HTR-8/SVneo (cell line): Measurements from ENCODE around the gene OR2T3.
"Not testable (repeated sequence)": the region's sequence is repeated elsewhere in the genome, so short reads cannot be mapped to it uniquely, and the experiment has no call there.

Experiments used
- DNase-seq: peaks from one replicate; pipeline ENCODE4 v3.0.0; 2011; ENCODE audit warnings: low spot score, mixed read lengths; ENCODE audit not compliant: insufficient read length
- FAIRE-seq: peaks from 2 replicates; lab custom pipeline; 2011; peaks lifted over from hg19 to GRCh38; lab: Jason Lieb, UNC

Gene OR2T3, protein sequence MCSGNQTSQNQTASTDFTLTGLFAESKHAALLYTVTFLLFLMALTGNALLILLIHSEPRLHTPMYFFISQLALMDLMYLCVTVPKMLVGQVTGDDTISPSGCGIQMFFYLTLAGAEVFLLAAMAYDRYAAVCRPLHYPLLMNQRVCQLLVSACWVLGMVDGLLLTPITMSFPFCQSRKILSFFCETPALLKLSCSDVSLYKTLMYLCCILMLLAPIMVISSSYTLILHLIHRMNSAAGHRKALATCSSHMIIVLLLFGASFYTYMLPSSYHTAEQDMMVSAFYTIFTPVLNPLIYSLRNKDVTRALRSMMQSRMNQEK

DNA sequence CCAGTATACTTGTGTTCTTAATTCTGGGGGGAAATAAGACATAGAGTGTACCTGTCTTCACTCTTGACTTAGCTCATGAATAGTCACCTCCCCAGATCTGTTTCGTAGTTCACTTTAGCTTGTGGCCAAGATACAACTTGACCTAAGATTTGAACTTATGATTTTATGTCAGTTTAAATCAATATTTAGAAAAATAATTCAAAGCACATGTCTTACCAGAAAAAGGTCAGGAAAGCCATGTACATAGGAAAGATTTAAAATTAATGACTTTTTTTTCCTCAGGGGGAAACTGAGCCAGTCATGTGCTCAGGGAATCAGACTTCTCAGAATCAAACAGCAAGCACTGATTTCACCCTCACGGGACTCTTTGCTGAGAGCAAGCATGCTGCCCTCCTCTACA, at the start of gene OR2T3:
Gene OR2T3, plus strand, starts transcription at position 301 of the 400 bp plus-strand sequence. Its CDS starts 0 bp downstream, at position 301.
- DNase-seq, FAIRE-seq: not testable (repeated sequence)

DNA sequence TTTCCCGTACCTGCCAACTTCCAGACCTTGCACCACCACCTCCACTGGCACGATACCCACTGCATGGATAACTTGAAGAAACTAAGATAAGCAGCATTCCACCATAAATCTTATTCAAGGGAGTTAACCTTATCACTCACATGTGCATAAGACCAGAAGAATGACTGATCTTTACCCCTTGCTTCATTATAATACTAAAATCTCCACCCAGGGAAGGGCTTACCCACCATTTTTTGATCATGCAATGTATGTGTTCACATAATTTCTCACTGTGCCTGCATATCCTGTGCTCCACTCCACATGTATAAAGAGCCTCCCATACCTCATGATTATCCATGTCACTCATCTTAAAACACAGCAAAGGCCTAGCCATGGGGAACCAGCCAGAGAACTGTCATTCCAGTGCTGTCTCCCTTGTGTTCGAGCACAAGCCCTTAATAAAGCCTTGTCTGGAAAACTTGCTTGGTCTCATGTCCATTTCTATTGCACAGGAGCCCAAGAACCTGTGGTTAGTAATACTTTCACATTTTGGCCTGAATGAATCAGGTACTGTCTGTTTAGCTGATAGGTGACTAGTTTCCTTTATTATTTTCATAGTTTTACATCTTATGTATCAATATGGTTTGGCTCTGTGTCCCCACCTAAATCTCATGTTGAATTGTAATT, 45.5 kb upstream of the OR2T3 start:
- FAIRE-seq, DNase-seq: not testable (repeated sequence)

DNA sequence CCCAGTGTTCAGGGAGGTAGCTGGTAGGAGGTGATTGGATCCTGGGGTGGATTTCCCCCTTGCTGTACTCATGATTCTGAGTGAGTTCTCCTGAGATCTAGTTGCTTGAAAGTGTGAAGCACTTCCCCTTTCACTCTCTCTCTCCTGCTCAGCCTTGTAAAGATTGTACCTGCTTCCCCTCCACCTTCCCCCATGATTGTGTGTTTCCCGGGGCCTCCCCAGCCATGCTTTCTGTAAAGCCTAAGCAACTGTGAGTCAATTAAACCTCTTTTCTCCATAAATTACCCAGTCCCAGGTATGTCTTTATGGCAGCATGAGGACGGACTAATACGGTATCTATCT, 45.0 kb upstream of the OR2T3 start:
- FAIRE-seq, DNase-seq: not testable (repeated sequence)

DNA sequence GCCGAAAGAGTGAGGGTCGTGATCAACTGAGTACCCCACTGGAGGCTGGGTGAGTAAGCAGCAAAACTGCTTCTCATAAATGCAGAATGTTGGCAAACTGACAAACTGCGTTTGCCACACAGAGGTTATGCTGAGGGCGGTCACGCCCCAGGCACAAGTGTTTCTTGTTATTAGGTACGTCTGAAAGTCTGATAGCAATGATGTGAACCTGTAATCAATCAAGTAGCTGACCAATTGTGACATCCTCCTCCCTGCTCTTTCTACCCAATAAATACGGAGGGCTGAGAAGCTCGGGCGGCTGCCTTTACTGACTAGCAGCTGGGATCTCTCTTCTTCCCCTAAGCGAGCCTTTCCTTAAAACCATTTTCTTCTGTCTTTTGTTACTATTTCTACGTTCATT, 41.5 kb upstream of the OR2T3 start:
- not testable (repeated sequence) for DNase-seq
- peak; percentile 80 for FAIRE-seq

DNA sequence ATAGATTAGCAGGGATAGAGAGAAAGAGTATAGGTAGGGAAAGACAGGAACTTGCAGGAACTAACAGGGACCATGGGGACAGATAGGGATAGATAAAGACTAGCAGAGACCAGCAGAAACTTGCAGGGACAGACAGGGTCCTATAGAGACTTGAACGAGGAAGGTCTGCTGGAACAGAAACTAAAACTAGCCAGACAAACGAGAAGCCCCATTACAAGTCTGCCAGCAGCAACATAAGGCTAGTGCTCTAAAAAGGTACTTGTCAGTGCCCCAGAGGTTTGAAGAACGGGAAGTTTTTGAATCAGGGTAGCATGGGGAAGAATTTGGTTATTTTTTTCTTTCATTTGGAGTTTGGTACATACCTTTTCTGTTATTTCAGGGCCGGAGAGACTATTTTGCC, 41.0 kb upstream of the OR2T3 start:
- not testable (repeated sequence) for DNase-seq, FAIRE-seq

DNA sequence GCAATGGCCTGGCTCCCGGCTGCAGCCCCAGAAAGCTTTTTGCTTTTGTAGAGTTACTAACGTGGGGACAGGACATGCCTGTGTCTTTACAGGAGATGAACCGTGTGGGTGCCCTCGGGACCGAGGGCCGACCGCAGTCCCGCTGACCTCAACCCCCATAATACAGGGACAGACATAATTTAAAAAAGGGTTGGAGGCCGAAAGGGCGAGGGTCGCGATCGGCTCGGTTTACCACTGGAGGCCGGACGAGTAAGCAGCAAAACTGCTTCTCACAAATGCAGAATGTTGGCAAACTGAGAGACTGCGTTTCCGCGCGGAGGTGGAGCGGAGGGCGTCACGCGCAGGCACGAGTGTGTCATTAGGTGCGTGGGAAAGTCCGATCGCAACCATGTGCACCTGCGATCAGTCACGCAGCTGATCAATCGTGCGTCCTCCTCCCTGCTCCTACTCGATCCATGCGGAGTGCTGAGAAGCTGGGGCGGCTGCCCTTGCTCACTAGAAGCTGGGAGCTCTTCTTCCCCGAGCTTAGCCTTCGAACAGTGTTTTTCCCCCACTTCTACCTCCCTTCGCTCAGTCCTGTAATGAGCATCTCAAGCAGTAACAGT, 39.2 kb upstream of the OR2T3 start:
- not testable (repeated sequence) for FAIRE-seq, DNase-seq

DNA sequence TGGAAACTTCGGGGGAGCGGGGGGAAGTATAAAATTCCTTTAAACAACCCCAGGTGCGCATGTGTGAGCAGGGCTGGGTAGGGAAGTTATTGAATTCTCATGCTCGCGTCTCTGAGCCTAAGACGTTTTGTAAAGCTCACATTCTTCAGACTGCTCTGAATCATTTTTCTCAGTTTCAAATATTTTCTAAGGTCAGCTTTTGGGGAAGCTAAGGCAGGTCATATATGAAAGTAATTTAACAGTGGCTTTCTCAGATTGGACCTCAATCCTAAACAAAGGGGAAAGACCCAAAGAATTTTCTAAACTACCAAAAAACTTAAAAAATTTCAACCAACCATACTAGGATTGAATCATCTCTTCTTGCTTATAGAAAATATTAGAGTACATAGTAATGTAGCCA, 38.2 kb upstream of the OR2T3 start:
- not testable (repeated sequence) for DNase-seq, FAIRE-seq

DNA sequence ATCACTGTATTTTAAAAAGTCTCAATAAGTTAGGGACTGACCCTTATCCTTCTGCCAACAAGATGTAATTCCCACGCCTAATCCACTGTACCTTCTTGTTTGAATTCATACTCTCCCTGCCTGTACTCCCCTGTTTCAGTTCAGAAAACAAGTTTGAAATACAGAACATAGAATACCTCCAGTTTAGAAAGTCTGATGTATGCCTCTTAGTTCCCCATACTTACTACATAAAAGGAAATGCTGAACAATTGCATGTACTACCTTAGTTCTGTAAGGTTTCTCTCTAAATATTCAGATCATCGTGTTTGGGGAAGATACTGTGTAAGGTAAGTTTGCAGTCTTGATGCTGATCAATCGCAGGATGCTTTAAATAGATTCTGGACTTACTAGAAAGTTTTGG, 36.8 kb upstream of the OR2T3 start:
- FAIRE-seq, DNase-seq: not testable (repeated sequence)

DNA sequence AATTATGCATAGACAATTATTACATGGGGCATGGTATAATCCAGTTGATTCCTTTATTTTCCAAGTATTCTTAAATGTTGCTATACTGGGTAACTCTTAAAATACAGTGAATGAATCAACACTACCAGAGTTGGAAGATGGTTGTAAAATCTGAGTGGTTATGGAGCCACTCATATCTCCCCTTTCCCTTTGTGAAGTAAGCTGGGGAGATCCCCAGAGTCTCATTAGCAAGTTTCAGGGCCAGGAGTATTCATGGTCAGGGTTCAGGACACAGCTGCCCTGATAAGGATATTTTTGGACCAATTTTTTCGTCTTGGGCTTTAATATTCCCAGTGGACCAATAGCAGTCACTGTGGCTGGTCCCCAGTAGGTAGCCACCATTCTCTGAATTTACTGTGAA, 34.5 kb upstream of the OR2T3 start:
- DNase-seq, FAIRE-seq: not testable (repeated sequence)

DNA sequence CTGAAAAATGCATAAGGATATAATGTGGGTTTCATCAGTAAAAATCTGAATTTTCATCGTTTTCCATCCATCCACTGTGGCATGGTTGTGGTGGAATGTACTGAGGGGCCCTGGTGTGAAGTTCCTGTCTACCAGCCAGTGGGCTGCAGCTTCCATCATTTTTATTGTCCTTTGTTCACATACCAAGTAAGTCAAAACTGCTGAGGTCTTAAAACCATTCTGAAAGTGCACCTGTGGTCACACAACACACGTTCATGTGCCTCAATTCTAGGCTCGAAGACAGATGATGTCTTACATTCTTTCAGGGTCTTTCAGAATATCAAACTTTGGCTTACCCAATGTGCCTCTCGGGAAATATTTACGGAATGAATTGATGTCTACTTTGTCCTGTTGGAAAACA, 33.9 kb upstream of the OR2T3 start:
- DNase-seq, FAIRE-seq: not testable (repeated sequence)

DNA sequence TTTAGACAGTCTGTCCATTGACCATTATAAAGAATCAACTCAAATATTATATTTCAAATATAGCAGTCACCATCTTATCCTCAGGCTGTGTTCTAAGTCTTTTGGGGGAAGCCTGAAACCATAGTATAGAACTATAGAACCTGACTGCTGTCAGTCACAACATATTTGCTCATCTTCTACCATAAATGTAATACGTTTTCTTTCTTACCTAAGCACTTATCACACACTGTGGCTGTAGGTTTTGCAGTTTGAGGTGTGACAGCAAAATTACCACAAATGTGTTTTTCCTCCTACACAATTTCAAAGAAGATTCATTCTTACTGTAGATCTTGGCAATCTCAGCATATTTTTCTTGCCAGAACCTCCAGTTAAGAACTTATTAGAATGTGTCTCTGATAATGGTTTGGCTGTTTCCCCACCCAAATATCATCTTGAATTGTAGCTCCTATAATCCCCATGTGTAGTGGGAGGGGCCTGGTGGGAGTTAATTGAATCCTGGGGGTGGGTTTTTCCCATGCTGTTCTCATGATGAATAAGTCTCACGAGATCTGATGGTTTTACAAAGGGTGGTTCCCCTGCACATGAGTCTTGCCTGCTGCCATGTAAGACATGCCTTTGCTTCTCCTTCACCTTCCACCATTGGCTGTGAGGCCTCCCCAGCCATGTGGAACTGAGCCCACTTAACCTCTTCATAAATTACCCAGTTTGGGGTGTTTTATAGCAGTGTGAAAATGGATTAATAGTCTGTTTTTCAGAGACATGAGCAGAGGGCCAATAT, 30.5 kb upstream of the OR2T3 start:
- FAIRE-seq, DNase-seq: not testable (repeated sequence)

DNA sequence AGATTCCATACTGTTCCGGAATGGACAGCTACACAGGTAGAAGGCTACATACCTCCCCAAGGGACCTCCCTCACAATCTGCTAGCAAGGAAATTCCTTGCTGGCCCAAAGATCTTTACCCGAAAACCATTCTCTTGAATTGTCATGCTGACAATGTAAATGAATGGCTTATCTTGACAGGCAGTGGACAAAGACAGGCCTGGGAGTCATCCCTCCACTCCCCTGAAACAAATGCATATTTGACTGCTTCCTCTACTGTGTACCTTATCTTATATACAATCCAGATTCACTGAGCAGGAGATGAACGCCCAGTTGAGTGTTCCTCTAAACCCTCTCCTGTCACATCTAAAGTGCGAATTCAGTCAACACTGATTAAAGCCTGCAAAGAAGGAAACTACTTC, 28.5 kb upstream of the OR2T3 start:
- FAIRE-seq, DNase-seq: not testable (repeated sequence)

DNA sequence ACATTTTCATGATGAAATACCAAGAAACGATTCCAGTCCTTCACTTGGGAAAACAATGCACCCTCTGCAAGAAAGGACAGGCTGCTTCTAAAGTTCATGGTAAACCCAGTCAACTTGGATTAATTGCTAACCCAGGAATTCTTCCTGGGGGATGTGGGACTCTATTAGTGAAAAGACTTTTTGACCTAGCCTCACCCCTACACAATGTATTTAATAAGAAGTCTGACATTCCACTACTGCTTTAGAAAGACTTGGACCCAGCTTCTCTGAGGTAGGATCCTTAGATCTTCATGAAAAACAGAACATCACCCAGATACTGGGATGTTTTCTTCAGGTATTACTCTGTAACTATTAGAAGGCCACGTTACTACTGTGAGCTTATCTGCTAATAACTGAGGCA, 27.8 kb upstream of the OR2T3 start, which contains the start of gene OR2T2:
Gene OR2T2, plus strand, starts transcription at position 239 of the 400 bp plus-strand sequence. CDS start 7,161 bp downstream, outside the sequence.
- not testable (repeated sequence) for FAIRE-seq, DNase-seq

DNA sequence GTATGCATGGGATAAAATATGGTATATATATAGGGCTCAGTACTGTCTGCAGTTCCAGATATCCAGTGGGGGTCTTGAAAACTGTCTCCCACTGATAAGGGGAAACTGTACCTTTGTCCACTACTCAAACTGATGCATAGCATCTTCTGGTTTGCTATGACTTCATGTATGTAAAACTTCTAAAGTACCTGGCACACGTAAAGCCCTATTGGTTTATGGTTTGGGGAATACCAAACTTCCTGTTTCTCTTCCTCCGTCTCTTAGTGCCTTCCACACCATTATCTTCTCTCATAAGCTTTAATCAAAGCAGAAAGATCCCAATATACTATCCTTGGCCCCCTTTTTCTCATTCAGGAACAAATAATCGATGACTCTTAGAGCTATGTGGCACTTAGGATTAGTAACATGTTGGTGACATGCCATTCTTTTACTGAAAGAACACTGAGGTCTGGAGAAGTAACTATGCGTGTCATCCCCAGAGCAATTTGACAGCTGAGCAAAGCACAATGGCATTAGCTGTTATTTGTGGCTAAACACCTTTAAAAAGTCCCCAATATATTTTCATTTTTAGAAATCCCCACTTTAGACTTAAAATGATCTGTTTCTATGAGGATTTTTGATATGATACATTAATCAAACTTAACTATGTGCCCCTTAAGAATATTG, 24.6 kb upstream of the OR2T3 start:
- FAIRE-seq, DNase-seq: not testable (repeated sequence)

DNA sequence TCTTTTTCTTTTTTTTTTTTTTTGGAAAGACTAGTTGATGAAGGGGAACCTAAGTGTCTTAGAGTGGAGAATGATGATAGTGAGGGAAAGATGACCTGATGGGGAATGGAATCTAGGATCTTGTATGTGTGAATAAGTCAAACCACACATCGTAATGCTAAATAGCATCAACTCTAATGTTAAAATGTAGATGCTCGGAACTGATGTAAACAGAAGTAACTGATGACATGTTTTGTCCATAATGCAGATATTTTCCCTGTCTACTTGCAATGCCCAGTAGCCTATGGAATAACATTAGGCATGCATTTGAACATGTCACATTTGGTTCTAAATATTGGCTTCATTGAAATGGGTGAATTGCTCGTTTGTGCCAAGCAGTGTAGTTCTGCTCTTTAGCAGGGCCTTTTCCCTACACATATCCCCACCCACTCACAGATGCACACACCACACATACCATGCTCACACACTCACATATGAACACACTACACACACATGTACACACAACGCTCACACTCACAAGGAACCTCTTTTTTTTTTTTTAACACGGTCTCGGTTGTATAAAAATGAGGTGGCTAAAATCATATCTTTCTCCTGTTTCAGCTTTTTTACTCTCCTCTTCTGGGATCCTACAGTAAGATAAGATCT, 23.2 kb upstream of the OR2T3 start:
- FAIRE-seq, DNase-seq: not testable (repeated sequence)

DNA sequence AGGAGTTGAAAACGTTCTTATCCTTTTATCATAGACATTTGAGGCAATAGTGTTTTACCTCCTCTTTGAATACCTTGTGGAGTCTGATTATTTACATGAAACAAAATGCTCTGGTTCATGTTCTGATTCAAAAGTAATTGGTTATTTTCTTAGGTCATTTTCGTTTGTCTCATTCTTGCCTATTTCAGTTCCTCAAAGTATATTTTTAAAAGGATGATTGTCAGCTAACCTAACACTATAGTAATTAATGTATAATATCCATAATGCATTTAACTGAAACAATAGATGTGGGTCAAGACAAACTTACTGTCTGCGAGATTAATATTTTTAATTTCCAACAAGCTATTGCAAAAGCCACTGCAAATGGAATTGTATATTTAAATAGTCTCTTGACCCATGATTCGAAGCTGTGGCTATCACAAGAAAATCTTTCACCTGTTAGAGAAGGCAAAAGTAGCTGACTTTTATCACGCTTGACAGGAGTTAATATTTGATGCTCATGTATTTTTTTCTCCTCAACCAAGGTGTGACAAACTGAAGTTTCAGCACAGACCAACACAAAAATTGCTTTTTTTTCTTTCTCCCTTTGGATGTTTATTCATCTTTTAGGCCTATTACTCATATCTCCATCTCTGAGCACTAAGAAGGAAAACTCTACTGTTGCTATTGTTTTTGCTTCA, 22.5 kb upstream of the OR2T3 start:
- not testable (repeated sequence) for DNase-seq, FAIRE-seq

DNA sequence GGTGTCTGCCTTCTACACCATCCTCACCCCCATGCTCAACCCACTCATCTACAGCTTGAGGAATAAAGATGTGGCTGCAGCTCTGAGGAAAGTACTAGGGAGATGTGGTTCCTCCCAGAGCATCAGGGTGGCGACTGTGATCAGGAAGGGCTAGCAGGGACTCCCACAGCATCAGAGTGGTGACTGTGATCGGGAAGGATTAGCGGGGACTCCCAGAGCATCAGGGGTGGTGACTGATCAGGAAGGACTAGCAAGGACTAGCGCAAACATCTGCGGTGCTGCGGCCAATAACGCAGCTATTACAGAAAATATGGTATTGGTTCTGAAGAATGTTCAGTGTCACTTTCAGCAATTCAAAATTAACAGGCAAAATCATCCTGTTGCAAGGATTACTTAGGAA, 19.5 kb upstream of the OR2T3 start:
- DNase-seq, FAIRE-seq: not testable (repeated sequence)

DNA sequence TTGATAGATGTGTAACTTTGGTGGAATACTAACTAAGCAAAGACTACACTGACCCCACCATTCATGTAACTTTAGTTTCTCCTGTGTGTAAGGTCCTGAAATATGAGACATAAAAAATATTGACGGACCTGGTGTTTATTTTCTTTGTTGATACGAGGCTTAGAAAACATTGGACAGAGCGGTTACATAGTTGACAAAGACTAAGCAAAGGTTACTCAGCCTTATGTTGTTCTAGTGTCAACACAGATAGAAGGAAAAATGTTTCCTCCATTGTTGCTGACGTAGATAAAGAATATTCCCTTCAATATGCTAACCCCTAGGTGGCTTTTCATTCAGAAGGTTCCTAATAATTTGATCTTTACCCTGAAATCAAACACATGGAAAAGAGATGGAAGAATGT, 18.1 kb upstream of the OR2T3 start:
- FAIRE-seq, DNase-seq: not testable (repeated sequence)
